Measurements from ENCODE around the gene NUP85. TPM values are rescaled to one million over a fixed set of nuclear protein-coding genes. Genes with fewer than 3 reads are reported as not detected.

Gene NUP85
- total and polyA plus RNA-seq, 2 of the 4 experiments (the other 2 are of a cell fraction): 29.4 to 54.4 TPM

DNA sequence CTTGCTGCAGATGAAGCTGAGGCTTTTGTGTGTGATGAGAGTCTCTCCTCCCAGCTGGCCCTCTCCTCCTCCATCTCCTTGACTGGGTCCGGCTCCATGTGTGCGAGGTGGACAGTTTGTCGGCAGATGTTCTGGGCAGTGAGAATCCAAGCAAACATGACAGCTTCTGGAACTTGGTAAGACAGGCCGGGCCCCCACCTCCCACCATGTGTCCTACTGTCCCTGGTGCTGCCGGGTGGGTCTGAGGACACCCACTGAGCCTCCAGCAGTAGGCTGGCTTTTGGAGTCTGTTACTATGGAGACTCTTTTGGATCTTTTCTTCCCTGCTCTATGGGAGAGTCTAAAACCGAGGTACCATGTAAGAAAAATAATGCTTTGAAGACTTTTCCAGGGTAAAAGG, 12.7 kb downstream of the NUP85 start:
- Histone ChIP-seq H2AFZ (replicated peaks; ENCODE audit: low read length, poor library complexity) (no peak overlapping the region), H4K91ac (ENCODE audit: insufficient read depth, low read depth, low read length) (no peak overlapping the region), H3K9me3 (ENCODE audit: control insufficient read depth, insufficient read depth, low read length) (no peaks in the 10 kb centered on the region), H3K79me1 (ENCODE audit: low read depth in 1 of 2, low read length in 2 of 2) (peaks cover 13 to 28% of the 10 kb centered on the region in 2 experiments; a peak in 3 of 4 replicates), H4K20me1 (ENCODE audit: insufficient read depth, low read length) (no peaks in the 10 kb centered on the region), H3K4ac (ENCODE audit: low read depth, low read length) (no peak overlapping the region), H3K4me1 (ENCODE audit: control insufficient read depth, insufficient read depth, low read length) (no peaks in the 10 kb centered on the region), H3K18ac (ENCODE audit: low read depth, low read length) (no peak overlapping the region), H3K23ac (ENCODE audit: low read depth, low read length) (no peak overlapping the region), H3K4me3 (ENCODE audit: insufficient read depth, low read depth, low read length) (no peak overlapping the region), H3K27ac (ENCODE audit: insufficient read depth, low read length) (no peak overlapping the region), H4K5ac (ENCODE audit: low read depth, low read length) (no peak overlapping the region), H2BK20ac (ENCODE audit: low read depth, low read length) (no peak overlapping the region), H2AK5ac (ENCODE audit: low read depth, low read length) (no peak overlapping the region), H3K4me2 (ENCODE audit: low read depth, low read length) (no peak overlapping the region), H3K27me3 (ENCODE audit: control insufficient read depth, insufficient read depth, low read length) (no peaks in the 10 kb centered on the region), H4K8ac (ENCODE audit: low read depth in 2 of 2, low read length in 2 of 2) (no peak overlapping the region), H3K56ac (ENCODE audit: extremely low read depth, insufficient read depth, low read length) (no peak overlapping the region), H3K36me3 (ENCODE audit: control insufficient read depth, insufficient read depth, low read length) (peaks cover 56% of the 10 kb centered on the region), H3K14ac (replicated peaks; ENCODE audit: low read depth, low read length) (no peak overlapping the region), H2AK9ac (replicated peaks; ENCODE audit: low read depth, low read length, poor library complexity) (no peak overlapping the region), H2BK120ac (ENCODE audit: low read depth, low read length) (no peak overlapping the region), H3K9me1 (ENCODE audit: insufficient read depth, low read length) (no peaks in the 10 kb centered on the region), H3K9ac (ENCODE audit: low read depth, low read length) (no peak overlapping the region), H2BK5ac (ENCODE audit: low read depth, low read length, poor library complexity, severe bottlenecking) (no peak overlapping the region), H2BK15ac (ENCODE audit: low read depth, low read length) (no peak overlapping the region)
- in situ Hi-C loops (cut with MboI; ENCODE audit: low sequenced_read_pairs): no loop called here
- ChIA-PET POLR2A (ENCODE audit: unreplicated experiment) (no interaction called here), CTCF (no interaction called here)
- BruUV-seq (replicated peaks): no TSS peak
- intact Hi-C loops (cut with micrococcal nuclease): no loop called here
- no peak for ATAC-seq (ENCODE audit: low read depth)
- 92% methylated on average over 2 of the region's 6 CpGs; no CpG with 5 or more reads in 1 of the 2 experiments for WGBS, 2 experiments (ENCODE audit: extremely low coverage in 2 of 2, insufficient read length in 1 of 2)
- DNase-seq: no peak
- TF ChIP-seq CHD1 (IDR thresholded peaks at IDR 0.05; ENCODE audit: low read depth, low read length): no peak
- TF ChIP-seq MAZ (IDR thresholded peaks at IDR 0.05; ENCODE audit: borderline replicate concordance, low read depth, low read length): no peak
- no peak for TF ChIP-seq BHLHE40 (IDR thresholded peaks at IDR 0.05; ENCODE audit: low read depth, low read length)
- TF ChIP-seq CEBPB (IDR thresholded peaks at IDR 0.05; ENCODE audit: low read depth, low read length): no peak
- no peak for TF ChIP-seq FOS (IDR thresholded peaks at IDR 0.05; ENCODE audit: low read depth, low read length)
- no peak for TF ChIP-seq MXI1 (IDR thresholded peaks at IDR 0.05; ENCODE audit: borderline replicate concordance, low read depth, low read length)
- TF ChIP-seq, protein P1, sequence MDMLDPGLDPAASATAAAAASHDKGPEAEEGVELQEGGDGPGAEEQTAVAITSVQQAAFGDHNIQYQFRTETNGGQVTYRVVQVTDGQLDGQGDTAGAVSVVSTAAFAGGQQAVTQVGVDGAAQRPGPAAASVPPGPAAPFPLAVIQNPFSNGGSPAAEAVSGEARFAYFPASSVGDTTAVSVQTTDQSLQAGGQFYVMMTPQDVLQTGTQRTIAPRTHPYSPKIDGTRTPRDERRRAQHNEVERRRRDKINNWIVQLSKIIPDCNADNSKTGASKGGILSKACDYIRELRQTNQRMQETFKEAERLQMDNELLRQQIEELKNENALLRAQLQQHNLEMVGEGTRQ (IDR thresholded peaks at IDR 0.05; ENCODE audit: low read depth, low read length): no peak
- no peak for TF ChIP-seq POLR2A (IDR thresholded peaks at IDR 0.05; ENCODE audit: low read depth, low read length)
- no peak for TF ChIP-seq MAFK (IDR thresholded peaks at IDR 0.05; ENCODE audit: low read depth, low read length)
- TF ChIP-seq RAD21 (IDR thresholded peaks at IDR 0.05; ENCODE audit: low read length): no peak
- no peak for TF ChIP-seq RFX5 (IDR thresholded peaks at IDR 0.05; ENCODE audit: low read depth, low read length)
- TF ChIP-seq SMC3 (IDR thresholded peaks at IDR 0.05; ENCODE audit: low read depth, low read length): no peak
- no peak for TF ChIP-seq NFE2L2 (IDR thresholded peaks at IDR 0.05; ENCODE audit: low read depth, low read length)
- TF ChIP-seq, protein P2, sequence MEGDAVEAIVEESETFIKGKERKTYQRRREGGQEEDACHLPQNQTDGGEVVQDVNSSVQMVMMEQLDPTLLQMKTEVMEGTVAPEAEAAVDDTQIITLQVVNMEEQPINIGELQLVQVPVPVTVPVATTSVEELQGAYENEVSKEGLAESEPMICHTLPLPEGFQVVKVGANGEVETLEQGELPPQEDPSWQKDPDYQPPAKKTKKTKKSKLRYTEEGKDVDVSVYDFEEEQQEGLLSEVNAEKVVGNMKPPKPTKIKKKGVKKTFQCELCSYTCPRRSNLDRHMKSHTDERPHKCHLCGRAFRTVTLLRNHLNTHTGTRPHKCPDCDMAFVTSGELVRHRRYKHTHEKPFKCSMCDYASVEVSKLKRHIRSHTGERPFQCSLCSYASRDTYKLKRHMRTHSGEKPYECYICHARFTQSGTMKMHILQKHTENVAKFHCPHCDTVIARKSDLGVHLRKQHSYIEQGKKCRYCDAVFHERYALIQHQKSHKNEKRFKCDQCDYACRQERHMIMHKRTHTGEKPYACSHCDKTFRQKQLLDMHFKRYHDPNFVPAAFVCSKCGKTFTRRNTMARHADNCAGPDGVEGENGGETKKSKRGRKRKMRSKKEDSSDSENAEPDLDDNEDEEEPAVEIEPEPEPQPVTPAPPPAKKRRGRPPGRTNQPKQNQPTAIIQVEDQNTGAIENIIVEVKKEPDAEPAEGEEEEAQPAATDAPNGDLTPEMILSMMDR (conservative IDR thresholded peaks at IDR 0.05; ENCODE audit: low read depth, low read length): no peak
- TF ChIP-seq, protein P3, sequence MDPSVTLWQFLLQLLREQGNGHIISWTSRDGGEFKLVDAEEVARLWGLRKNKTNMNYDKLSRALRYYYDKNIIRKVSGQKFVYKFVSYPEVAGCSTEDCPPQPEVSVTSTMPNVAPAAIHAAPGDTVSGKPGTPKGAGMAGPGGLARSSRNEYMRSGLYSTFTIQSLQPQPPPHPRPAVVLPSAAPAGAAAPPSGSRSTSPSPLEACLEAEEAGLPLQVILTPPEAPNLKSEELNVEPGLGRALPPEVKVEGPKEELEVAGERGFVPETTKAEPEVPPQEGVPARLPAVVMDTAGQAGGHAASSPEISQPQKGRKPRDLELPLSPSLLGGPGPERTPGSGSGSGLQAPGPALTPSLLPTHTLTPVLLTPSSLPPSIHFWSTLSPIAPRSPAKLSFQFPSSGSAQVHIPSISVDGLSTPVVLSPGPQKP (IDR thresholded peaks at IDR 0.05; ENCODE audit: borderline replicate concordance, low read depth, low read length): no peak
- no peak for TF ChIP-seq RCOR1 (IDR thresholded peaks at IDR 0.05; ENCODE audit: insufficient replicate concordance, low read length)
- dilution Hi-C loops (cut with HindIII; ENCODE audit: low sequenced_read_pairs, unreplicated experiment): no loop called here
